ENCODE data around the gene EFEMP1. TPM values are rescaled to one million over a fixed set of nuclear protein-coding genes. Genes with fewer than 3 reads are reported as not detected.

The EFEMP1 gene
- total and polyA plus RNA-seq, 2 of the 13 experiments (the other 11 are each of a cell fraction or from before 2014, with no cell fraction given) = not detected

GRCh38 chr2:55839182-55839819 lies 84.3 kb downstream of the EFEMP1 start (continued):
- TF ChIP-seq ZNF275 (CRISPR knock-in tag; IDR thresholded peaks at IDR 0.05; ENCODE audit: borderline replicate concordance) (no peak), ZMYM4 (CRISPR knock-in tag; IDR thresholded peaks at IDR 0.05) (peak; percentile 69; the same call in 1 of the 2 replicates), IRF2 (CRISPR knock-in tag; IDR thresholded peaks at IDR 0.05) (peak; percentile 86), PPARG (CRISPR knock-in tag; conservative IDR thresholded peaks at IDR 0.05) (peak; percentile 72), BCL6 (CRISPR knock-in tag; IDR thresholded peaks at IDR 0.05) (peak; percentile 82), HINFP (CRISPR knock-in tag; IDR thresholded peaks at IDR 0.05; ENCODE audit: low read depth) (no peak), KDM2A (CRISPR knock-in tag; IDR thresholded peaks at IDR 0.05; ENCODE audit: borderline replicate concordance, low read depth) (no peak), FOXP1 (IDR thresholded peaks at IDR 0.05) (peak; percentile 40; the same call in 1 of the 2 replicates), FOXP1 (CRISPR knock-in tag; IDR thresholded peaks at IDR 0.05) (peak; percentile 96), MAFK (conservative IDR thresholded peaks at IDR 0.05 in 1 of 2, IDR thresholded peaks at IDR 0.05 in 1 of 2; ENCODE audit: low read length in 2 of 2) (peak in 1 of 2 experiments; percentile 33; a peak in 1 of 4 replicates), SSRP1 (CRISPR knock-in tag; IDR thresholded peaks at IDR 0.05) (no peak), SALL1 (CRISPR knock-in tag; IDR thresholded peaks at IDR 0.05) (peak; percentile 37; the same call in 1 of the 2 replicates), SIX1 (CRISPR knock-in tag; IDR thresholded peaks at IDR 0.05; ENCODE audit: borderline replicate concordance) (peak; percentile 95), ZNF75D (CRISPR knock-in tag; IDR thresholded peaks at IDR 0.05; ENCODE audit: borderline replicate concordance) (no peak), ZNF598 (CRISPR knock-in tag; IDR thresholded peaks at IDR 0.05; ENCODE audit: borderline replicate concordance) (no peak), SOX6 (IDR thresholded peaks at IDR 0.05) (no peak), SOX6 (CRISPR knock-in tag; IDR thresholded peaks at IDR 0.05) (peak; percentile 84), KAT8 (CRISPR knock-in tag; IDR thresholded peaks at IDR 0.05) (peak; percentile 80), SOX13 (IDR thresholded peaks at IDR 0.05) (peak; percentile 49), SOX13 (CRISPR knock-in tag; conservative IDR thresholded peaks at IDR 0.05 in 1 of 2, IDR thresholded peaks at IDR 0.05 in 1 of 2) (peak in 1 of 2 experiments; percentile 90; a peak in 2 of 4 replicates)
- TF ChIP-seq, protein P1, sequence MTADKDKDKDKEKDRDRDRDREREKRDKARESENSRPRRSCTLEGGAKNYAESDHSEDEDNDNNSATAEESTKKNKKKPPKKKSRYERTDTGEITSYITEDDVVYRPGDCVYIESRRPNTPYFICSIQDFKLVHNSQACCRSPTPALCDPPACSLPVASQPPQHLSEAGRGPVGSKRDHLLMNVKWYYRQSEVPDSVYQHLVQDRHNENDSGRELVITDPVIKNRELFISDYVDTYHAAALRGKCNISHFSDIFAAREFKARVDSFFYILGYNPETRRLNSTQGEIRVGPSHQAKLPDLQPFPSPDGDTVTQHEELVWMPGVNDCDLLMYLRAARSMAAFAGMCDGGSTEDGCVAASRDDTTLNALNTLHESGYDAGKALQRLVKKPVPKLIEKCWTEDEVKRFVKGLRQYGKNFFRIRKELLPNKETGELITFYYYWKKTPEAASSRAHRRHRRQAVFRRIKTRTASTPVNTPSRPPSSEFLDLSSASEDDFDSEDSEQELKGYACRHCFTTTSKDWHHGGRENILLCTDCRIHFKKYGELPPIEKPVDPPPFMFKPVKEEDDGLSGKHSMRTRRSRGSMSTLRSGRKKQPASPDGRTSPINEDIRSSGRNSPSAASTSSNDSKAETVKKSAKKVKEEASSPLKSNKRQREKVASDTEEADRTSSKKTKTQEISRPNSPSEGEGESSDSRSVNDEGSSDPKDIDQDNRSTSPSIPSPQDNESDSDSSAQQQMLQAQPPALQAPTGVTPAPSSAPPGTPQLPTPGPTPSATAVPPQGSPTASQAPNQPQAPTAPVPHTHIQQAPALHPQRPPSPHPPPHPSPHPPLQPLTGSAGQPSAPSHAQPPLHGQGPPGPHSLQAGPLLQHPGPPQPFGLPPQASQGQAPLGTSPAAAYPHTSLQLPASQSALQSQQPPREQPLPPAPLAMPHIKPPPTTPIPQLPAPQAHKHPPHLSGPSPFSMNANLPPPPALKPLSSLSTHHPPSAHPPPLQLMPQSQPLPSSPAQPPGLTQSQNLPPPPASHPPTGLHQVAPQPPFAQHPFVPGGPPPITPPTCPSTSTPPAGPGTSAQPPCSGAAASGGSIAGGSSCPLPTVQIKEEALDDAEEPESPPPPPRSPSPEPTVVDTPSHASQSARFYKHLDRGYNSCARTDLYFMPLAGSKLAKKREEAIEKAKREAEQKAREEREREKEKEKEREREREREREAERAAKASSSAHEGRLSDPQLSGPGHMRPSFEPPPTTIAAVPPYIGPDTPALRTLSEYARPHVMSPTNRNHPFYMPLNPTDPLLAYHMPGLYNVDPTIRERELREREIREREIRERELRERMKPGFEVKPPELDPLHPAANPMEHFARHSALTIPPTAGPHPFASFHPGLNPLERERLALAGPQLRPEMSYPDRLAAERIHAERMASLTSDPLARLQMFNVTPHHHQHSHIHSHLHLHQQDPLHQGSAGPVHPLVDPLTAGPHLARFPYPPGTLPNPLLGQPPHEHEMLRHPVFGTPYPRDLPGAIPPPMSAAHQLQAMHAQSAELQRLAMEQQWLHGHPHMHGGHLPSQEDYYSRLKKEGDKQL (CRISPR knock-in tag; IDR thresholded peaks at IDR 0.05; ENCODE audit: low read depth) = peak; percentile 93
- TF ChIP-seq, protein P2, sequence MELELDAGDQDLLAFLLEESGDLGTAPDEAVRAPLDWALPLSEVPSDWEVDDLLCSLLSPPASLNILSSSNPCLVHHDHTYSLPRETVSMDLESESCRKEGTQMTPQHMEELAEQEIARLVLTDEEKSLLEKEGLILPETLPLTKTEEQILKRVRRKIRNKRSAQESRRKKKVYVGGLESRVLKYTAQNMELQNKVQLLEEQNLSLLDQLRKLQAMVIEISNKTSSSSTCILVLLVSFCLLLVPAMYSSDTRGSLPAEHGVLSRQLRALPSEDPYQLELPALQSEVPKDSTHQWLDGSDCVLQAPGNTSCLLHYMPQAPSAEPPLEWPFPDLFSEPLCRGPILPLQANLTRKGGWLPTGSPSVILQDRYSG (CRISPR knock-in tag; IDR thresholded peaks at IDR 0.05) = no peak
